HepG2 (cell line): ENCODE results near the gene CHPF. TPM values are rescaled to one million over a fixed set of nuclear protein-coding genes. Genes with fewer than 3 reads are reported as not detected.

ENCODE experiments used
- BHLHE40 ChIP-seq: IDR thresholded peaks from 2 replicates; pipeline ENCODE4 v1.6.1; 2011; ENCODE audit warnings: low read length, improper control_type of control experiment
- GABPB1 ChIP-seq: IDR thresholded peaks from 2 replicates; pipeline ENCODE4 v1.6.1; 2016; ENCODE audit warnings: mild to moderate bottlenecking, missing genetic modification reagents, moderate library complexity, missing compliant biosample characterization
- HNRNPL ChIP-seq: fragments of 200-400 bp; formaldehyde crosslinking; IDR thresholded peaks from 2 replicates; pipeline ENCODE4 v1.6.1; 2017; ENCODE audit warnings: mild to moderate bottlenecking, low read depth, low read length
- HNRNPLL ChIP-seq: fragments of 200-400 bp; formaldehyde crosslinking; IDR thresholded peaks from 2 replicates; pipeline ENCODE4 v1.6.1; 2017; ENCODE audit warnings: mild to moderate bottlenecking, low read depth, low read length; ENCODE audit not compliant: poor library complexity, severe bottlenecking
- JDP2 ChIP-seq: sonication (generic); formaldehyde crosslinking; IDR thresholded peaks from 2 replicates; pipeline ENCODE4 v1.8.1; 2022; ENCODE audit warnings: missing genetic modification reagents, borderline replicate concordance
- KDM5B ChIP-seq: sonication (generic); formaldehyde crosslinking; IDR thresholded peaks from 2 replicates; pipeline ENCODE4 v1.4.0; 2020; ENCODE audit warnings: missing genetic modification reagents, mild to moderate bottlenecking, borderline replicate concordance
- MED13 ChIP-seq: sonication (generic); formaldehyde crosslinking; IDR thresholded peaks from 2 replicates; pipeline ENCODE4 v1.5.0; 2020; ENCODE audit warnings: missing genetic modification reagents
- NRL ChIP-seq: sonication (generic); formaldehyde crosslinking; IDR thresholded peaks from 2 replicates; pipeline ENCODE4 v1.5.0; 2020; ENCODE audit warnings: missing genetic modification reagents, mild to moderate bottlenecking, moderate library complexity, borderline replicate concordance
- PHF20 ChIP-seq: sonication (generic); formaldehyde crosslinking; IDR thresholded peaks from 2 replicates; pipeline ENCODE4 v1.5.0; 2020; ENCODE audit warnings: mild to moderate bottlenecking, missing genetic modification reagents
- REXO4 ChIP-seq: sonication (generic); formaldehyde crosslinking; IDR thresholded peaks from 2 replicates; pipeline ENCODE4 v1.8.0; 2022; ENCODE audit warnings: missing genetic modification reagents, mild to moderate bottlenecking, borderline replicate concordance
- SMARCE1 ChIP-seq: fragments of 450-650 bp; IDR thresholded peaks from 2 replicates; pipeline ENCODE4 v1.6.1; 2017; ENCODE audit warnings: borderline replicate concordance
- TEF ChIP-seq: sonication (generic); formaldehyde crosslinking; IDR thresholded peaks from 2 replicates; pipeline ENCODE4 v1.5.0; 2020; ENCODE audit warnings: missing genetic modification reagents
- ZBED4 ChIP-seq: sonication (generic); formaldehyde crosslinking; IDR thresholded peaks from 2 replicates; pipeline ENCODE4 v1.4.0; 2020; ENCODE audit warnings: missing genetic modification reagents, borderline replicate concordance
- ZIK1 ChIP-seq: sonication (generic); formaldehyde crosslinking; IDR thresholded peaks from 2 replicates; pipeline ENCODE4 v1.5.0; 2020; ENCODE audit warnings: mild to moderate bottlenecking, low read depth, missing genetic modification reagents, borderline replicate concordance
- ZMAT5 ChIP-seq: sonication (generic); formaldehyde crosslinking; IDR thresholded peaks from 2 replicates; pipeline ENCODE4 v1.5.0; 2020; ENCODE audit warnings: mild to moderate bottlenecking, low read depth, missing genetic modification reagents, borderline replicate concordance
- ZNF33B ChIP-seq: sonication (generic); formaldehyde crosslinking; IDR thresholded peaks from 2 replicates; pipeline ENCODE4 v1.5.1; 2020; ENCODE audit warnings: mild to moderate bottlenecking, missing genetic modification reagents
- ZNF34 ChIP-seq: sonication (generic); formaldehyde crosslinking; IDR thresholded peaks from 2 replicates; pipeline ENCODE4 v1.4.0; 2020; ENCODE audit warnings: mild to moderate bottlenecking, missing genetic modification reagents, borderline replicate concordance
- ZNF543 ChIP-seq: sonication (generic); formaldehyde crosslinking; IDR thresholded peaks from 2 replicates; pipeline ENCODE4 v1.4.0; 2020; ENCODE audit warnings: mild to moderate bottlenecking, missing genetic modification reagents
- ZNF562 ChIP-seq: sonication (generic); formaldehyde crosslinking; IDR thresholded peaks from 2 replicates; pipeline ENCODE4 v1.8.0; 2022; ENCODE audit warnings: missing genetic modification reagents, borderline replicate concordance
- ZNF563 ChIP-seq: sonication (generic); formaldehyde crosslinking; IDR thresholded peaks from 2 replicates; pipeline ENCODE4 v1.8.0; 2022; ENCODE audit warnings: mild to moderate bottlenecking, moderate library complexity, missing genetic modification reagents
- ZNF607 ChIP-seq: sonication (generic); formaldehyde crosslinking; IDR thresholded peaks from 2 replicates; pipeline ENCODE4 v1.5.1; 2020; ENCODE audit warnings: missing genetic modification reagents, mild to moderate bottlenecking, borderline replicate concordance
- ZNF773 ChIP-seq: sonication (generic); formaldehyde crosslinking; IDR thresholded peaks from 2 replicates; pipeline ENCODE4 v1.4.0; 2020; ENCODE audit warnings: missing genetic modification reagents, borderline replicate concordance
- ZNF780A ChIP-seq: sonication (generic); formaldehyde crosslinking; IDR thresholded peaks from 2 replicates; pipeline ENCODE4 v1.8.0; 2022; ENCODE audit warnings: mild to moderate bottlenecking, missing genetic modification reagents, moderate library complexity
- polyA plus RNA-seq, 8 experiments: library from polyadenylated mRNA; depleted of rRNA in 3 of 8; stranded (reverse) in 7 of 8; unstranded in 1 of 8; fragments of >200 nt; fragmentation: Illumina TruSeq in 4 of 8; extraction: Trizol in 4 of 8; gene quantifications; 2 replicates each; pipeline versions ENCODE4 v1.2.1 to v1.2.3, GENCODE V29; 2011 to 2016; ENCODE audit warnings: low read depth in 4 of 8, missing spikeins in 1 of 8, mixed read lengths in 1 of 8; ENCODE audit not compliant: insufficient read depth in 1 of 8
- total RNA-seq, 5 experiments: library from RNA; depleted of rRNA; stranded (reverse); fragments of >200 nt; fragmentation: Illumina TruSeq; extraction: Trizol; gene quantifications; 2 replicates each; pipeline ENCODE4 v1.2.3, GENCODE V29; 2016; ENCODE audit warnings: low read depth in 1 of 5
- TF ChIP-seq, protein P1 (sequence below): sonication (generic); formaldehyde crosslinking; IDR thresholded peaks from 2 replicates; pipeline ENCODE4 v1.5.1; 2020; ENCODE audit warnings: missing genetic modification reagents, mild to moderate bottlenecking, borderline replicate concordance

Gene CHPF
- total and polyA plus RNA-seq, 2 of the 13 experiments (the other 11 are each of a cell fraction or from before 2014, with no cell fraction given): 79.6 to 111 TPM

DNA sequence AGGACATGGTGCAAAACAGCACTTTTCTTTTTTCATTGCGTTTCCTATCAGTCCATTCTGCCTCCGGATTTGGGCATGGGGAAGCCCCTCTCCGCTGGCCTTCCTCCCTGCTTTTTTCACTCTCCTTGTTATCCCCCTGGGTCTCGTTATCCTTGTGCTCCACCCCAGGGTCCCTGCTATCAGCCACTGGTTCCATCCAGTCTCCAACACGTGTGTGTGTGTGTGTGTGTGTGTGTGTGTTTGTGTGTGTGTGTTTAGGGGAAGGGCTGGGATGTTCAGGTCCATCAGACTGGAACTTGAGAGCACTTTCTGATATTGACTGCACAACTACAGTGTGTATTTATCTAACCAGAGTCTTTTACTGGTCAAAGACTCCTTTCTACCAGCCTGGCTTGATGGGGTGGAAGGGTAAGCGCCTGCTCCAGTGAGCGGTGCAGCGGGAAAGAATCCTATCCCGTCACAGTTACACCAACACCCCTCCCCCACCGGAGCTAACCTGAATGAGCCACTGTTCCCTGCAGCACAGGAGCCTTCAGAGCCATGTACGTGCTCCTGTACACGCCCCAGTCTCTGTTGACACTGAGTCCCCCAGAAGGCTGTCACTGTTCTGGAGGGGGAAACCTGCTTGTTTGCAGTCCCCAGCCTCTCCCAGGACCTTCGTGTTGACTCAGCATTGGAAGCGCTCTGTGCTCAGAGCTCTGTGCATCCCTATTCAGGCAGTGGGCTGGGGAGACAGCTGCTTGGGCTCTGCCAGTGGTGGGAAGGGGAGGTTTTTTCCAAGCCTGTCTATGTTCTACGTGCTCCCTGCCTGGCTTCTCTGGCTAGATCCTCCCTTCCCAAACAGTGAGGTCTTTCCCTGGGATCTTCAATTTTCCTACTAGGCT, 33.1 kb upstream of the CHPF start (continued):
- TF ChIP-seq ZBED4 (CRISPR knock-in tag): 0 out of 2 replicates have a peak, but pooled peaks have one; percentile 12
- TF ChIP-seq REXO4 (CRISPR knock-in tag): no peak
- peak; percentile 94 for TF ChIP-seq ZNF607
- TF ChIP-seq NRL: peak; percentile 96
- TF ChIP-seq TEF (CRISPR knock-in tag): no peak
- TF ChIP-seq JDP2 (CRISPR knock-in tag): peak; percentile 31; the same call in 1 of the 2 replicates
- peak; percentile 98 for TF ChIP-seq ZNF543 (CRISPR knock-in tag)
- TF ChIP-seq HNRNPLL: no peak
- TF ChIP-seq PHF20 (CRISPR knock-in tag): no peak
- peak; percentile 28; the same call in 1 of the 2 replicates for TF ChIP-seq BHLHE40
- no peak for TF ChIP-seq ZMAT5
- TF ChIP-seq ZNF563 (CRISPR knock-in tag): peak; percentile 72
- TF ChIP-seq ZNF780A (CRISPR knock-in tag): no peak
- TF ChIP-seq ZNF773 (CRISPR knock-in tag): no peak
- TF ChIP-seq ZNF33B (CRISPR knock-in tag): peak; percentile 38; the same call in 1 of the 2 replicates
- no peak for TF ChIP-seq SMARCE1
- 0 out of 2 replicates have a peak, but pooled peaks have one; percentile 92 for TF ChIP-seq ZNF34 (CRISPR knock-in tag)
- TF ChIP-seq KDM5B (CRISPR knock-in tag): peak; percentile 97; the same call in 1 of the 2 replicates
- no peak for TF ChIP-seq ZNF562 (CRISPR knock-in tag)
- peak; percentile 75; the same call in 1 of the 2 replicates for TF ChIP-seq MED13 (CRISPR knock-in tag)
- TF ChIP-seq ZIK1: peak; percentile 84
- no peak for TF ChIP-seq HNRNPL
- TF ChIP-seq GABPB1 (CRISPR knock-in tag): peak; percentile 65
- TF ChIP-seq, protein P1, sequence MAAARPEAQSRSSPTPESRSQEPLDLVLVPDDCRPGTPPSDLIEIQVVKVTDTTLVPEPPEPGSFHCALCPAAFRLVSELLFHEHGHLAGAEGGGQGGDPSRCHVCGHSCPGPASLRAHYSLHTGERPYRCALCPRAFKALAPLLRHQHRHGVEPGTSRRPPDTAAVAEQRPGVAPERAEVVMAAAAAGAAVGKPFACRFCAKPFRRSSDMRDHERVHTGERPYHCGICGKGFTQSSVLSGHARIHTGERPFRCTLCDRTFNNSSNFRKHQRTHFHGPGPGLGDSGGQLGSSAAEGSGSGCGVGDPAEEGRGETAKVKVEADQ: peak; percentile 87
